Thymus (tissue), 11 donors: ENCODE data around the gene LPCAT1. TPM values are rescaled to one million over a fixed set of nuclear protein-coding genes. Genes with fewer than 3 reads are reported as not detected.
A peak's percentile ranks its signal among the peaks of the same experiment; 100 is the strongest.

Experiments
- DNase-seq, 9 donors: peaks; one replicate each; pipeline ENCODE4 v3.0.0-alpha.2; 2013; ENCODE audit warnings: low spot score in 9 of 9, low read depth in 6 of 9, missing footprints in 1 of 9
- H3K27ac ChIP-seq, 2 donors: one replicate each; pipeline ENCODE4 v1.5.1; 2013; ENCODE audit warnings: control low read depth in 1 of 2, low read depth in 1 of 2, low read length in 1 of 2, mild to moderate bottlenecking in 1 of 2, moderate library complexity in 1 of 2
- H3K27me3 ChIP-seq, 2 donors: one replicate each; pipeline ENCODE4 v1.5.1; 2013; ENCODE audit warnings: low read length in 1 of 2; ENCODE audit not compliant: control insufficient read depth in 2 of 2, insufficient read depth in 1 of 2
- H3K36me3 ChIP-seq, 2 donors: one replicate each; pipeline ENCODE4 v1.5.1; 2013; ENCODE audit warnings: low read length in 1 of 2, mild to moderate bottlenecking in 1 of 2, moderate library complexity in 1 of 2; ENCODE audit not compliant: control insufficient read depth in 2 of 2, insufficient read depth in 2 of 2
- H3K4me1 ChIP-seq, 2 donors: one replicate each; pipeline ENCODE4 v1.5.1; 2013; ENCODE audit warnings: low read length in 2 of 2; ENCODE audit not compliant: control insufficient read depth in 2 of 2, insufficient read depth in 2 of 2
- H3K4me3 ChIP-seq, 2 donors: one replicate each; pipeline ENCODE4 v1.5.1; 2013; ENCODE audit warnings: low read length in 2 of 2, control low read depth in 1 of 2, mild to moderate bottlenecking in 1 of 2
- H3K9me3 ChIP-seq, 2 donors: one replicate each; pipeline ENCODE4 v1.5.1; 2013; ENCODE audit warnings: low read length in 1 of 2, mild to moderate bottlenecking in 1 of 2; ENCODE audit not compliant: control insufficient read depth in 2 of 2, insufficient read depth in 1 of 2
- WGBS: extraction: QIAGEN DNeasy Blood & Tissue Kit; methylation state at CpG from one replicate; pipeline ENCODE4 v1.1.7; 2013; 5-methylcytosine and 5-hydroxymethylcytosine counted together
- polyA plus RNA-seq: library from polyadenylated mRNA; stranded (reverse); fragments of 200-250 nt; gene quantifications from one replicate; pipeline ENCODE4 v1.2.3, GENCODE V29; 2013
- total RNA-seq: library from RNA; stranded (reverse); fragments of 120-200 nt; gene quantifications from one replicate; pipeline ENCODE4 v1.2.4, GENCODE V29; 2013
- donor health status: healthy.

LPCAT1 gene
- total and polyA plus RNA-seq, 2 donors: 16.8 to 50.5 TPM

DNA sequence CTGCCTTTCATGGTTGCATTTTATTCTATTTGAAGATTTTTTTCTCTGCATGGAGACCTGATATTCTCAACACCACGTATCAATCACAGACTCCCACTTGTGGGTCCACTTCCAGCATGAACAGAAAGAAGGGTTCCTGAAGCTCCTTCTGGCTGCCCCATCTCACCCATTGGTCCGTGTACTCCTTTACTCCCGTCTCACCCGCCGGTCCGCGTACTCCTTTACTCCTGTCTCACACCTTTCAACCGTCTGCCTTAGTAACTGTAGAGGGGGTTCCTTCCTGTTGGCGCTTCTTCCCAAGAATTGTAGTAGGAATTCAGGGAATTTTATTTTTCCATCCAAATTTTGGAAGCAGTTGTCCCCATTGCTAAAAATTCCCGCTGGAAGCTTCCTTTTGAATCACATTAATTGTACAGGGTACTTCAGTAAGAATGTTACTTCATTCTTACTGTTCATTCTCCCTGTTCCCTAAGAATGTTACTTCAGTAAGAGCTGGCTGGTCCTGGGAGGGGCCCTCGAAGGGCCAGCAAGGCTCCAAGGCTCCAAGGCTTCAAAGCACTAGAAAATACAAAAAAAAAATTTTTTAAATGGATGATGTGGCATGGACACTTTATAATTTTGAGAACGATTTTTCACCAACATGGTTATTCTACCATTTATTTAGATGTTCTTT is 3.9 kb upstream of the LPCAT1 start:
- Histone ChIP-seq H3K36me3 (no peaks in the 10 kb centered on the region), H3K27ac (no peak overlapping the region), H3K4me1 (peaks cover 5 to 8% of the 10 kb centered on the region in 2 donors), H3K4me3 (no peak overlapping the region), H3K9me3 (no peaks in the 10 kb centered on the region), H3K27me3 (peaks cover 0 to 3% of the 10 kb centered on the region in 2 donors)
- WGBS: 95% methylated on average over 12 of the region's 12 CpGs
- DNase-seq: no peak

GRCh38 chr5:1526681-1527131 is 2.9 kb upstream of the LPCAT1 start:
- no peak for DNase-seq
- H3K4me1 ChIP-seq: peaks cover 9 to 14% of the 10 kb centered on the region in 2 donors
- H3K27me3 ChIP-seq: peaks cover 0 to 12% of the 10 kb centered on the region in 2 donors
- WGBS: 79% methylated on average over 9 of the region's 9 CpGs
- H3K27ac ChIP-seq: no peak overlapping the region
- no peaks in the 10 kb centered on the region for H3K36me3 ChIP-seq
- H3K4me3 ChIP-seq: no peak overlapping the region
- no peaks in the 10 kb centered on the region for H3K9me3 ChIP-seq

GRCh38 chr5:1526190-1526631 is 2.5 kb upstream of the LPCAT1 start:
- WGBS: 92% methylated on average over 7 of the region's 7 CpGs
- H3K4me1 ChIP-seq: peaks cover 9 to 14% of the 10 kb centered on the region in 2 donors
- no peak for DNase-seq
- H3K27ac ChIP-seq: no peak overlapping the region
- H3K9me3 ChIP-seq: no peaks in the 10 kb centered on the region
- H3K36me3 ChIP-seq: peaks cover 0 to 4% of the 10 kb centered on the region in 2 donors
- no peak overlapping the region for H3K4me3 ChIP-seq
- peaks cover 0 to 12% of the 10 kb centered on the region in 2 donors for H3K27me3 ChIP-seq

GRCh38 chr5:1525624-1526189 is 1.9 kb upstream of the LPCAT1 start:
- Histone ChIP-seq H3K36me3 (peaks cover 4% of the 10 kb centered on the region in 2 donors), H3K27me3 (peaks cover 0 to 12% of the 10 kb centered on the region in 2 donors), H3K27ac (no peak overlapping the region), H3K9me3 (no peaks in the 10 kb centered on the region), H3K4me3 (no peak overlapping the region), H3K4me1 (peaks cover 9 to 14% of the 10 kb centered on the region in 2 donors)
- no peak for DNase-seq
- 98% methylated on average over 8 of the region's 8 CpGs for WGBS

- DNase-seq: no peak
- H3K36me3 ChIP-seq: peaks cover 4 to 8% of the 10 kb centered on the region in 2 donors
- H3K27me3 ChIP-seq: peaks cover 0 to 12% of the 10 kb centered on the region in 2 donors
- H3K27ac ChIP-seq: no peak overlapping the region
- H3K4me3 ChIP-seq: no peak overlapping the region
- H3K9me3 ChIP-seq: no peaks in the 10 kb centered on the region
- peaks cover 9 to 14% of the 10 kb centered on the region in 2 donors for H3K4me1 ChIP-seq
- 97% methylated on average over 20 of the region's 20 CpGs for WGBS
These were observed 1.3 kb upstream of the LPCAT1 start for GRCh38 chr5:1524799-1525623.

DNA sequence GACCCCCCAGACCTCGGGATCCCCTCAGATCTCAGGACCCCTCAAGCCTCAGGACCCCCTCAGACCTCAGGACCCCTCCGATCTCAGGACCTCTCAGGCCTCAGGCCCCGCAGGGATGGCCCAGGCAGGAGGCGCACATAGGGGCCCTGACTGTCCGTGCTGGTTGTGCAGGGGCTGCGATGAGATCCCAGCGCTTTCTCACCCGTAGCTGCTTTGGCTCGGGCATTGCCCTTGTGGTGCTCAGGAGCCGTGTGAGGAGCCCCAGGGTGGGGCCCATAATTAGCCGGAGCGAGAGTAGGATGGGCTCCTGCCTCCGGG is 680 bp upstream of the LPCAT1 start:
- Histone ChIP-seq H3K4me3 (peak overlapping the region; percentile 43 to 91), H3K27me3 (peaks cover 0 to 12% of the 10 kb centered on the region in 2 donors), H3K36me3 (peaks cover 10 to 12% of the 10 kb centered on the region in 2 donors), H3K9me3 (no peaks in the 10 kb centered on the region), H3K27ac (no peak overlapping the region), H3K4me1 (peaks cover 9 to 14% of the 10 kb centered on the region in 2 donors)
- 90% methylated on average over 13 of the region's 13 CpGs for WGBS
- no peak for DNase-seq

GRCh38 chr5:1523480-1523792 is 324 bp downstream of the LPCAT1 start:
- H3K27me3 ChIP-seq: peaks cover 0 to 12% of the 10 kb centered on the region in 2 donors
- H3K4me1 ChIP-seq: peaks cover 9 to 14% of the 10 kb centered on the region in 2 donors
- WGBS: 0% methylated on average over 48 of the region's 48 CpGs
- no peak overlapping the region for H3K27ac ChIP-seq
- H3K4me3 ChIP-seq: peak overlapping the region; percentile 36 to 91
- peak in 1 of 9 donors; percentile 34 for DNase-seq
- H3K36me3 ChIP-seq: peaks cover 15 to 17% of the 10 kb centered on the region in 2 donors
- H3K9me3 ChIP-seq: no peaks in the 10 kb centered on the region

- peaks cover 9 to 14% of the 10 kb centered on the region in 2 donors for H3K4me1 ChIP-seq
- H3K27me3 ChIP-seq: peaks cover 0 to 12% of the 10 kb centered on the region in 2 donors
- H3K27ac ChIP-seq: no peak overlapping the region
- no peaks in the 10 kb centered on the region for H3K9me3 ChIP-seq
- WGBS: 9% methylated on average over 63 of the region's 63 CpGs
- DNase-seq: peak in 1 of 9 donors; percentile 21
- H3K4me3 ChIP-seq: peak overlapping the region; percentile 36 to 91
- H3K36me3 ChIP-seq: peaks cover 16 to 17% of the 10 kb centered on the region in 2 donors
These were observed 920 bp downstream of the LPCAT1 start for GRCh38 chr5:1522601-1523479.
